Smooth muscle cell of the brain vasculature (primary cell): ENCODE data around the gene SPTBN4.
A peak's percentile ranks its signal among the peaks of the same experiment; 100 is the strongest.

Source experiments
- DNase-seq: peaks from one replicate; pipeline ENCODE4 v3.0.0-alpha.2; 2012; ENCODE audit warnings: low read depth, low spot score

Gene SPTBN4

GRCh38 chr19:40601134-40601974 is 134.6 kb downstream of the SPTBN4 start, which contains the start of gene LTBP4:
Gene LTBP4, plus strand, starts transcription at chr19:40601369. Its CDS starts 19 bp downstream, at chr19:40601388.
- no peak for DNase-seq

GRCh38 chr19:40603071-40603388 is 136.2 kb downstream of the SPTBN4 start:
- DNase-seq, result no peak

DNA sequence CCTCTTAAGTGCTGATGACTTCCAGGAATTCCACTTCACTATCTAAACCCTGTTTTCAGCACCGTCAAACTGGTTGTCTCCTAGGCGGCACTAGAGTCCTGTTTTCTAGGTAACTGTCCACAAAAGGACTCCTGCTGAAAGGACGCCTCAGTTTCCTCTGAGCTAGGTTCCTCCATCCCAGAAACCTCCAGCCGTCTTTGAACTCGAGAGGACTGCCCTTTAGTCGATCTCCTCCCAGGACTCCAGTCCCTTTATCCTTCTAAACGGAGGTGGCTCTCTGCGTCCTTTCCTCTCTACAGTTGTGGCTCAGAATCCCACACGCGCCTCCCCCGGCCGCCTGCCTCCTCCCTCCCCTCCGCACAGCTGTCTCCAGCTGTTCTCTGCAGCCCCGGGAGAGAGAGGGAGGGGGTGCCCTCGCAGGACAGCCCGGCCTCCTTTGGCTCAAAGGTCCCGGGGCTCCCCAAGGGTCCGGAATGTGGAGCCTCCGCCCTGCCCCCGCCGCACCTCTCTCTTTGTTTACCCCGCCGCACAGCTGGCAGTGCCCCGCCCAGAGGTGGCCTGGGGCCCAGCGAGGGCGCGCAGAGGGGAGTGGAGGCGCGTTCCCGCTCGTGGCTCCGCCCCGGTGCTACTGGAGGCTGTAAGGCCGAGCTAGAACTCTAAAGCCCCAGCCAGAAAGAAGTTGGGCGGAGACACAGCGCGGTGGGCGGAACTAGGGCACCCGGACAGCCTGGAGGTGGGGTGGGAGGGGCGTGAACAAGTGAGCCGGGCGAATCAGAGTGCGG is 136.8 kb downstream of the SPTBN4 start:
- peak; percentile 94 for DNase-seq

DNA sequence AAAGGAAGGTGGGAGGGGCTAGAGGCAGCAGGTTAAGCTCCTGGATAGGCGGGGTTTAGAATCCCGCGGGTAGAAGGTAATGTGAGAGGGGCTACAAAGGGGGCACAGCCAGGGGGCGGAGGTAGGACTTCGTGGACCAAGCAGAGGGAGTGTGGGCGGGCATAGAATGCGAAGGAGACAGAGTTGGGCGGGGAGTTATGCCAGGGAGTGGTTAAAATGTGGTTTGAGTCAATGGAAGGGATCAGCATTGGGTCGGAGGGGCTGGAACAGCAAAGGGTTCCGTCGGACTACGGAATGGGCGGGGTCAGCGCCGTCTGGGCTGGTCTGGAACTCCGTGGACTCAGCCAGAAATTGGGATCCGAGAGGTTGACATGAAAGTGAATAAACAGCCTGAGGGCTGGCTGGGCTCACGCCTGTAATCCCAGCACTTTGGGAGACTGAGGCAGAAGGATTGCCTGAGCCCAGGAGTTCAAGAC is 137.4 kb downstream of the SPTBN4 start:
- DNase-seq, result no peak

GRCh38 chr19:40604647-40605215 is 137.9 kb downstream of the SPTBN4 start:
- no peak for DNase-seq

DNA sequence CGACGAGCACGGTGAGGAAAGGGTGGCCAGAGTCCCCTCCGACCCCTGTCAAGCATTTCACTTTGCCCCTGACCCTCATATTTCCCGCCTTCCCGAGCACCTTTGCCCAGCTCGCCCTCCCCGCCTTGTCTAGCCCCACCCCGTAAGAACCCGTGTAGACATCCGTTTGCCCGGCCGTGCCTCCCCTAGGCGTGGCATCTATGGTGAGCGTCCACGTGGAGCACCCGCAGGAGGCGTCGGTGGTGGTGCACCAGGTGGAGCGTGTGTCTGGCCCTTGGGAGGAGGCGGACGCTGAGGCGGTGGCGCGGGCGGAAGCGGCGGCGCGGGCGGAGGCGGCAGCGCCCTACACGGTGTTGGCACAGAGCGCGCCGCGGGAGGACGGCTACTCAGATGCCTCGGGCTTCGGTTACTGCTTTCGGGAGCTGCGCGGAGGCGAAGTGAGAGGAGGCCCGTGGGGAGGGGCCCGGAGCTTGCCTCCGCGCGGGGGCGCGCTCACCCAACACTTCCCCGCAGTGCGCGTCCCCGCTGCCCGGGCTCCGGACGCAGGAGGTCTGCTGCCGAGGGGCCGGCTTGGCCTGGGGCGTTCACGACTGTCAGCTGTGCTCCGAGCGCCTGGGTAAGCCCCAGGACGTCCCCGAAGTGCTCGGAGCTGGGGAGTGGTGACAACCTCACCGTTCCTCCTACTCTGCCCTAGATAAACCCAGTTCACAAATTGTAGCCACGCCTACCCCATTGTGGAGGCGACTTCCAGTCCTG is 138.6 kb downstream of the SPTBN4 start:
- DNase-seq, result no peak

- no peak for DNase-seq
Observed at GRCh38 chr19:40607311-40608239, 140.8 kb downstream of the SPTBN4 start.

DNA sequence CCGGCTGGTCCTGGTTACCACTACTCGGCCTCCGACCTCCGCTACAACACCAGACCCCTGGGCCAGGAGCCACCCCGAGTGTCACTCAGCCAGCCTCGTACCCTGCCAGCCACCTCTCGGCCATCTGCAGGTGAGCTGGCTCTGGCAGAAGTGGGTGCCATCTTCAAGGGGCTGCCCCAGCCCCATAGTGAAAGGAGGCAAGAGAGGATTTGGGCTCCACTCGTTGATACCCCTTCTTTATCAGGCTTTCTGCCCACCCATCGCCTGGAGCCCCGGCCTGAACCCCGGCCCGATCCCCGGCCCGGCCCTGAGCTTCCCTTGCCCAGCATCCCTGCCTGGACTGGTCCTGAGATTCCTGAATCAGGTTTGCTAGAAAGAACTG is 141.4 kb downstream of the SPTBN4 start:
- DNase-seq, result no peak

DNA sequence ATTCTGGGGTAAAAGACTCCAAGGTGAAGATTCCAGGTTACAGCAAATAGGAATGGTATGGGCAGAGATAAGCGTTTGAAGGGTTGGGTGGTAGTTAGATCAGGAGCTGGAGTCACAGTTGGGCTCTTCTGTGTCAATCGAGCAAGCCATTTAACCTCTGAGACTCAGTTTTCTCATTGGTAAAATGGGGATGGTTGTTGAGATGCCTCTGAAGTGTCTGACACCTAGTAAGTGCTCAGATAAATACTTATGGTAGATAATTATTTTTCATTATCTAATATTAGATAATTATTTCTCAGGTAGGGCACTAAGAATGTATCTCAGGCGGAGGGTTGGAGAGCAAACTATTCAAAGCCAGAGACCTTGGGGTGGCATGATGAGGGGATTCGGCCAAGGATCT is 142.2 kb downstream of the SPTBN4 start:
- no peak for DNase-seq

- no peak for DNase-seq
Observed at GRCh38 chr19:40609561-40610395, 143.0 kb downstream of the SPTBN4 start.

DNA sequence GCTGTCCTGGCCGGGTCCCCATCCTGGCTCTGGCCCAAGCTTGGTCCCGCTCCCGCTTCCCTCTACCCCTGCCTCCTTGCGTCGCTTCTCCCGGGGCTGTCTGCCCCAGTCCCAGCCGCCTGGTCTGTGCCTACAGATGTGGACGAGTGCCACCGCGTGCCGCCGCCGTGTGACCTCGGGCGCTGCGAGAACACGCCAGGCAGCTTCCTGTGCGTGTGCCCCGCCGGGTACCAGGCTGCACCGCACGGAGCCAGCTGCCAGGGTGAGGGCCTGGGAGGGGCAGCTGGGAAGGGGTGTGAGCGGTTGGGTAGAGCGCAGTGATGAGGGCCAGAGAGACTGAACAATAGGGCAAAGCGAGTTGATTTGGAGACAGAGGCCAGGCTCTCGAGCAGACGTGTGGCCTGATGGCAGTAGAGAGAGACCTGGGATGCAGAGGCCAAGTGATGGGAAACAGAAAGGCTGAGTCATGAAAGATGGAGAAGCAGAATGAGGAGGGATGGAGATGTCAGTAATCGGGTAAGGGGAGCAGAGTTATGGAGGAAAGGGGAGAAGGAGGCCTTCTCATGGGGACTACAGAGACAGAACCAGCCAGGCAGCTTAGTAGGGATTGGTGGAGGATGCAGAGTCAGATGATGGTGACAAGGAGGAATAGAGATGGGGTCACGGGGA is 143.7 kb downstream of the SPTBN4 start:
- no peak for DNase-seq

DNA sequence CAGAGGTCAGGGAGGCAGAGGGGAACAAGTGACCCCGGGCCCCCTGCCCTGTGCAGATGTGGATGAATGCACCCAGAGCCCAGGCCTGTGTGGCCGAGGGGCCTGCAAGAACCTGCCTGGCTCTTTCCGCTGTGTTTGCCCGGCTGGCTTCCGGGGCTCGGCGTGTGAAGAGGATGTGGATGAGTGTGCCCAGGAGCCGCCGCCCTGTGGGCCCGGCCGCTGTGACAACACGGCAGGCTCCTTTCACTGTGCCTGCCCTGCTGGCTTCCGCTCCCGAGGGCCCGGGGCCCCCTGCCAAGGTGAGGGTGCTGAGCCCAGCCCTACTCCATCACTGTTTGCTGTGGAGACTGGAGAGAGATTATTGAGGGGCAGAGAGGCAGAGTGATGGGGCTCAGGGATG is 144.3 kb downstream of the SPTBN4 start:
- no peak for DNase-seq

DNA sequence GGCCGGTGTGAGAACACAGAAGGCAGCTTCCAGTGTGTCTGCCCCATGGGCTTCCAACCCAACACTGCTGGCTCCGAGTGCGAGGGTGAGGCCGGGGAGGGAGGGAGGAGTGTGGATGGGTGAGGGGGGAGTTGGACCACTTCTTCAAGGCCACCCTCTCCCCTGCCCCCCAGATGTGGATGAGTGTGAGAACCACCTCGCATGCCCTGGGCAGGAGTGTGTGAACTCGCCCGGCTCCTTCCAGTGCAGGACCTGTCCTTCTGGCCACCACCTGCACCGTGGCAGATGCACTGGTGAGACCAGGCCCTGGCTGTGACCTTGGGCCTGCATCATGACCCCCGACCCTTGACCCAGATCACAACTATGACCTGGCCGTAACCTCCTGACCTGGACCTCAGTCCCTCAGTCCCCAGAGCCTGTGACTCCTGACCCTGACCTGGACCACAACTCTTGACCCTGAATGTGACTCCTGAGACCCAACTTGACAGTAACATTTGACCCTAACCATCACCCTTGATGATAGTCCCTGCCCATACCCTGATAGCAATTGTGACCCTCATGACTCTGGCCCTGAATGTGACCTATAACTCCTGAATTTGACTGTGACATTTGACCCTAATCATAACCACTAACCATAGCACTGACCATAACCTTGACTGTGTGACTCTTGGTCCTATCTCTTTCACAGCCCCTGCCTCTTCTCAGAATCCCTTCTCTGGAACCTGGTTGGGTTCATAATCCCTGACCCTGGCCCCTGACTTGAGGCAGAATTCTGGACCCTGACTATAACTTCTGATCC is 145.3 kb downstream of the SPTBN4 start:
- no peak for DNase-seq

DNA sequence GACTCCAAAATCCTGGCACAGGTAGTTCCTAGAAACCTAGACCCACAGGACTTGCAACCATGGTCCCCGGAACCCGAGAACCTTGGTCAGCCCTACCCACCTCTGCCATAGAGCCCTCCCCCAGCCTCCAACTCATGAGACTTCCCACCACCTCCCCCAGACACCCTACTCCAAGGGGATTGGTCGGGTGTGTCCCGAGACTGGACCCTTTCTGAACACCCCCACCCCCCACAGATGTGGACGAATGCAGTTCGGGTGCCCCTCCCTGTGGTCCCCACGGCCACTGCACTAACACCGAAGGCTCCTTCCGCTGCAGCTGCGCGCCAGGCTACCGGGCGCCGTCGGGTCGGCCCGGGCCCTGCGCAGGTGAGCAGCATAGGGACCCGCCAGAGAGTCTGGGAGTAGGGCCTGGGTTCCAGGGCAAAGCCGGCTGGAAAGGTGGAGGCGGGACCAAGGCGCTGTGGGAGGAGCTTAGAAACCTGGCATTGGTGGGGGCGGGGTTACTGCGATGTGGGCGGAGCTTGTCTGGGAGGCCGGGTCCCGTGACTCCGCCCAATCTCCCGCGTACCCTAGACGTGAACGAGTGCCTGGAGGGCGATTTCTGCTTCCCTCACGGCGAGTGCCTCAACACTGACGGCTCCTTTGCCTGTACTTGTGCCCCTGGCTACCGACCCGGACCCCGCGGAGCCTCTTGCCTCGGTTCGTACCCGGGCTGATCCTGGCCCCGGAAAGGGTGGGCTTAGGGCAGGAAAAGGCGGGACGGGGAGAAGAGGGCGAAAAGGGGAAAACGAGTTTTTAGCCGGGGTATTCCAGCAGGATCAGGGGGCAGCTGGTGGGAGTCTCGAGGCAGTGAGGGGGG is 146.3 kb downstream of the SPTBN4 start:
- DNase-seq, result no peak

DNA sequence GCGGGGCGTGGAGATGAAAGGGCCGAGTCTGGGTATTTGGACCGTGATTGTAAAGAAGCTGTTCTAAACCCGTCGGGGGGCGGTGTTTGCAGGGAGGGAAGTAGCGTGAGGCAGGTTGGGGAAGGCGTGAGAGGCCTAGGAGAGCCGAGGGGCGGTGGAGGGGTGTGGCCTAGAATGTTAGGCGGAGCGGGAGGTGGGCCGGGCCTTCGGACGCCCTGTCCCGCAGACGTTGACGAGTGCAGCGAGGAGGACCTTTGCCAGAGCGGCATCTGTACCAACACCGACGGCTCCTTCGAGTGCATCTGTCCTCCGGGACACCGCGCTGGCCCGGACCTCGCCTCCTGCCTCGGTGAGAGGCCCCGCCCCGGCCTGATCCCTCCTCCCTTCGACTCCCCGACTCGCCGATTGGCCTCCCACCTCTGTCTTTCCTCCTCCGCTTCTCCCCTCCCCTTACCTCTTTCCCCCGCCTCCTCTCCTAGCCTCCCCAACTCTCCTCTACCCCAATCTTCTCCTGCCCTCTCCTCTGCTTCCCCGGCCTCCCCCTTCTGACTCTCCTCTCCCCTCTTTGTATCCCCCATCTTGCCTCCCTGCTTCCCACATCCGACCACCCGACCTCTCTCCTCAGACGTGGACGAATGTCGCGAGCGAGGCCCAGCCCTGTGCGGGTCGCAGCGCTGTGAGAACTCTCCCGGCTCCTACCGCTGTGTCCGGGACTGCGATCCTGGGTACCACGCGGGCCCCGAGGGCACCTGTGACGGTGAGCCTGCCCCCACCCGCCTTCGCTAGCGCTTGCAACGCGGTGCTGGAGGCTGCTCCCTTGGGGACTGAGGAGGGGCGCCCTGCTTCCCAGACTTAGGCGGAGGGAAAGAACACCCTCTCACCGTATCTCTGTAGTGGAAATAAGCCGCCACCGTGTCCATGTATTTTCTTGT is 147.2 kb downstream of the SPTBN4 start:
- DNase-seq, result peak; percentile 66
